Spleen (tissue), 7 donors: ENCODE measurements around the gene CKMT1A.
"Not testable (repeated sequence)": the region's sequence is repeated elsewhere in the genome, so short reads cannot be mapped to it uniquely, and the experiment has no call there.

Experiments used
- CTCF ChIP-seq, 11 experiments: fragments of 200-600 bp in 7 of 11; fragments of 450-650 bp in 4 of 11; sonication (generic) in 4 of 11; IDR thresholded peaks in 8 of 11; conservative IDR thresholded peaks in 3 of 11; 1 replicate in 7 of 11; 2 replicates in 4 of 11; pipeline versions ENCODE4 v1.4.0 to v1.8.0; 2016 to 2021; ENCODE audit warnings: antibody characterized with exemption in 11 of 11, inconsistent platforms in 4 of 11, mild to moderate bottlenecking in 1 of 11
- POLR2A ChIP-seq, 3 donors: fragments of 450-650 bp; IDR thresholded peaks; one replicate each; pipeline ENCODE4 v1.5.1; 2017; ENCODE audit warnings: antibody characterized with exemption in 3 of 3, mild to moderate bottlenecking in 1 of 3
- POLR2AphosphoS5 ChIP-seq, 3 donors: sonication (generic); formaldehyde crosslinking; IDR thresholded peaks; one replicate each; pipeline ENCODE4 v1.5.1; 2017; ENCODE audit warnings: antibody characterized with exemption in 3 of 3
- donor health status: DM: no; HTN: no; CAD: no; lungs with moderate emphysema.
- donor health status: DM: no; HTN: no; CAD: no.
- donor health status: DM: no; HTN: no; CAD: no.

GRCh38 chr15:43649430-43649926, 44.2 kb upstream of the CKMT1A start:
- not testable (repeated sequence) for TF ChIP-seq CTCF (IDR thresholded peaks at IDR 0.05 in 8 of 11, conservative IDR thresholded peaks at IDR 0.05 in 3 of 11); POLR2A (IDR thresholded peaks at IDR 0.05); POLR2AphosphoS5 (IDR thresholded peaks at IDR 0.05)
